H9 (cell line): ENCODE measurements around the gene AURKB. TPM values are rescaled to one million over a fixed set of nuclear protein-coding genes. Genes with fewer than 3 reads are reported as not detected.

Experiments used
- DNase-seq: peaks from one replicate; pipeline ENCODE4 v3.0.0-alpha.2; 2017
- H2AFZ ChIP-seq: one replicate; pipeline ENCODE4 v1.6.1; 2013; ENCODE audit warnings: mild to moderate bottlenecking, low read length, control low read depth, moderate library complexity
- H2AK5ac ChIP-seq: 2 replicates; pipeline ENCODE4 v1.6.1; 2013; ENCODE audit warnings: low read length, control low read depth, mixed read lengths; ENCODE audit not compliant: insufficient read length
- H2BK120ac ChIP-seq: one replicate; pipeline ENCODE4 v1.6.1; 2013; ENCODE audit warnings: low read depth, mild to moderate bottlenecking, low read length, control low read depth, inconsistent platforms; ENCODE audit not compliant: poor library complexity, severe bottlenecking
- H2BK12ac ChIP-seq: 2 replicates; pipeline ENCODE4 v1.6.1; 2013; ENCODE audit warnings: low read length, control low read depth, mixed read lengths, low read depth; ENCODE audit not compliant: insufficient read length
- H2BK15ac ChIP-seq: 2 replicates; pipeline ENCODE4 v1.6.1; 2013; ENCODE audit warnings: low read depth, low read length, control low read depth
- H2BK20ac ChIP-seq: one replicate; pipeline ENCODE4 v1.6.1; 2013; ENCODE audit warnings: low read depth, mild to moderate bottlenecking, low read length, control low read depth, inconsistent platforms; ENCODE audit not compliant: poor library complexity, severe bottlenecking
- H2BK5ac ChIP-seq: 2 replicates; pipeline ENCODE4 v1.6.1; 2013; ENCODE audit warnings: low read length, control low read depth, mixed read lengths; ENCODE audit not compliant: insufficient read length
- H3K14ac ChIP-seq: 2 replicates; pipeline ENCODE4 v1.6.1; 2013; ENCODE audit warnings: low read length, control low read depth; ENCODE audit not compliant: insufficient read depth
- H3K18ac ChIP-seq: 2 replicates; pipeline ENCODE4 v1.6.1; 2013; ENCODE audit warnings: low read depth, mild to moderate bottlenecking, mixed read lengths, low read length, control low read depth; ENCODE audit not compliant: insufficient read length
- H3K23ac ChIP-seq: 2 replicates; pipeline ENCODE4 v1.6.1; 2013; ENCODE audit warnings: low read length, control low read depth, mixed read lengths, low read depth; ENCODE audit not compliant: insufficient read length
- H3K23me2 ChIP-seq: 2 replicates; pipeline ENCODE4 v1.6.1; 2013; ENCODE audit warnings: low read depth, mild to moderate bottlenecking, mixed read lengths, low read length, control low read depth; ENCODE audit not compliant: insufficient read length, poor library complexity, severe bottlenecking
- H3K27ac ChIP-seq: 2 replicates; pipeline ENCODE4 v1.5.1; 2013; ENCODE audit warnings: low read length, control low read depth, mixed read lengths, low read depth; ENCODE audit not compliant: insufficient read length
- H3K27me3 ChIP-seq: 2 replicates; pipeline ENCODE4 v1.6.1; 2013; ENCODE audit warnings: low read length, control low read depth, inconsistent platforms; ENCODE audit not compliant: insufficient read depth
- H3K4ac ChIP-seq: 2 replicates; pipeline ENCODE4 v1.6.1; 2013; ENCODE audit warnings: low read depth, mild to moderate bottlenecking, control low read depth, inconsistent platforms, low read length, moderate library complexity
- H3K4me1 ChIP-seq: 2 replicates; pipeline ENCODE4 v1.6.1; 2013; ENCODE audit warnings: low read length, control low read depth, inconsistent platforms; ENCODE audit not compliant: insufficient read depth
- H3K4me2 ChIP-seq: 2 replicates; pipeline ENCODE4 v1.6.1; 2013; ENCODE audit warnings: low read length, control low read depth, mixed read lengths; ENCODE audit not compliant: insufficient read length, insufficient read depth
- H3K56ac ChIP-seq: 2 replicates; pipeline ENCODE4 v1.6.1; 2013; ENCODE audit warnings: low read depth, mild to moderate bottlenecking, mixed read lengths, low read length, control low read depth; ENCODE audit not compliant: insufficient read length
- H3K79me1 ChIP-seq: 2 replicates; pipeline ENCODE4 v1.6.1; 2013; ENCODE audit warnings: low read depth, mild to moderate bottlenecking, moderate library complexity, low read length, control low read depth, inconsistent platforms; ENCODE audit not compliant: insufficient read depth, poor library complexity, severe bottlenecking
- H3K79me2 ChIP-seq: 2 replicates; pipeline ENCODE4 v1.6.1; 2013; ENCODE audit warnings: low read length, control low read depth, inconsistent platforms; ENCODE audit not compliant: insufficient read depth
- H3K9ac ChIP-seq: 2 replicates; pipeline ENCODE4 v1.6.1; 2013; ENCODE audit warnings: low read length, control low read depth, mixed read lengths; ENCODE audit not compliant: insufficient read length; ENCODE audit errors: extremely low read depth
- H3K9me3 ChIP-seq: one replicate; pipeline ENCODE4 v1.6.1; 2013; ENCODE audit warnings: low read depth, low read length, inconsistent platforms; ENCODE audit not compliant: control insufficient read depth
- H3T11ph ChIP-seq: one replicate; pipeline ENCODE4 v1.6.1; 2013; ENCODE audit warnings: mild to moderate bottlenecking, low read length, control low read depth, inconsistent platforms
- H4K20me1 ChIP-seq: one replicate; pipeline ENCODE4 v1.6.1; 2013; ENCODE audit not compliant: control insufficient read depth, insufficient read length, insufficient read depth
- H4K5ac ChIP-seq: 2 replicates; pipeline ENCODE4 v1.6.1; 2013; ENCODE audit warnings: low read depth, mild to moderate bottlenecking, mixed read lengths, low read length, control low read depth; ENCODE audit not compliant: insufficient read length
- H4K8ac ChIP-seq: replicated peaks from 2 replicates; pipeline ENCODE4 v1.6.1; 2013; ENCODE audit warnings: low read length, control low read depth, mixed read lengths, low read depth; ENCODE audit not compliant: insufficient read length
- H4K91ac ChIP-seq: 2 replicates; pipeline ENCODE4 v1.6.1; 2013; ENCODE audit warnings: low read depth, mild to moderate bottlenecking, moderate library complexity, mixed read lengths, low read length, control low read depth; ENCODE audit not compliant: insufficient read length
- H3K27ac Mint-ChIP-seq, 3 experiments: 2 replicates in 2 of 3; 3 replicates in 1 of 3; pipeline ENCODE4 v1.8.0; 2020 to 2021; ENCODE audit warnings: mixed read lengths in 3 of 3, mild to moderate bottlenecking in 1 of 3, moderate library complexity in 1 of 3
- H3K27me3 Mint-ChIP-seq: 2 replicates; pipeline ENCODE4 v1.8.0; 2021; ENCODE audit warnings: low read depth, mild to moderate bottlenecking, moderate library complexity, mixed read lengths
- H3K36me3 Mint-ChIP-seq, 3 experiments: 2 replicates in 2 of 3; 3 replicates in 1 of 3; pipeline ENCODE4 v1.8.0; 2020 to 2021; ENCODE audit warnings: low read depth in 3 of 3, mixed read lengths in 3 of 3; ENCODE audit not compliant: insufficient read depth in 1 of 3
- H3K4me1 Mint-ChIP-seq, 2 experiments: 2 replicates each; pipeline ENCODE4 v1.8.0; 2020; ENCODE audit warnings: mixed read lengths in 2 of 2
- H3K4me3 Mint-ChIP-seq, 2 experiments: 2 replicates in 1 of 2; 3 replicates in 1 of 2; pipeline ENCODE4 v1.8.0; 2020 to 2021; ENCODE audit warnings: mild to moderate bottlenecking in 2 of 2, mixed read lengths in 2 of 2, moderate library complexity in 1 of 2
- H3K9me3 Mint-ChIP-seq, 2 experiments: 2 replicates in 1 of 2; 3 replicates in 1 of 2; pipeline ENCODE4 v1.8.0; 2020; ENCODE audit warnings: mild to moderate bottlenecking in 2 of 2, mixed read lengths in 2 of 2, moderate library complexity in 1 of 2
- CTCF ChIP-seq: fragments of 200-600 bp; sonication (generic); conservative IDR thresholded peaks from 3 replicates; pipeline ENCODE4 v1.8.0; 2021; ENCODE audit warnings: antibody characterized with exemption, mild to moderate bottlenecking
- WGBS: extraction: QIAGEN DNeasy Blood & Tissue Kit; methylation state at CpG from one replicate; pipeline ENCODE4 v1.1.7; 2013; ENCODE audit warnings: missing lambda C conversion rate, low lambda C conversion rate, mixed read lengths; ENCODE audit not compliant: insufficient read length; ENCODE audit errors: extremely low coverage; 5-methylcytosine and 5-hydroxymethylcytosine counted together
- total RNA-seq: library from RNA; stranded (reverse); gene quantifications from 2 replicates; pipeline ENCODE4 v1.2.1, GENCODE V29; 2021

The AURKB gene
- total RNA-seq, 1 experiment from 2014 or later, result 171 TPM

GRCh38 chr17:8160741-8161221, 49.6 kb downstream of the AURKB start:
- no peak for DNase-seq
- H3K9ac ChIP-seq, result no peak overlapping the region
- no peaks in the 10 kb centered on the region for H3K27me3 Mint-ChIP-seq
- no peak overlapping the region for H3K4me2 ChIP-seq
- H2BK20ac ChIP-seq, result no peak overlapping the region
- no peak overlapping the region for H3K23ac ChIP-seq
- H3K4ac ChIP-seq, result no peak overlapping the region
- H3K4me1 Mint-ChIP-seq, result peaks cover 35 to 39% of the 10 kb centered on the region in 2 experiments
- no peaks in the 10 kb centered on the region for H3K79me1 ChIP-seq
- no CpG with 5 or more reads among the region's 5 CpGs for WGBS
- H3K4me3 Mint-ChIP-seq, result peak overlapping the region; percentile 81 to 86; a peak in 2 of 5 replicates
- peaks cover 3% of the 10 kb centered on the region; the same call in 1 of the 2 replicates for H3K4me1 ChIP-seq
- no peak overlapping the region for H2BK12ac ChIP-seq
- H3K36me3 Mint-ChIP-seq, result peaks cover 10 to 26% (median 22%) of the 10 kb centered on the region in 3 experiments
- no peaks in the 10 kb centered on the region for H4K20me1 ChIP-seq
- H3K79me2 ChIP-seq, result no peaks in the 10 kb centered on the region
- no peaks in the 10 kb centered on the region for H3K9me3 ChIP-seq
- H3K14ac ChIP-seq, result no peak overlapping the region
- no peak overlapping the region for H3K27ac ChIP-seq
- no peaks in the 10 kb centered on the region for H3K9me3 Mint-ChIP-seq
- H2AFZ ChIP-seq, result no peak overlapping the region
- H3K23me2 ChIP-seq, result peaks cover 21% of the 10 kb centered on the region
- no peak overlapping the region for H2AK5ac ChIP-seq
- H3K18ac ChIP-seq, result no peak overlapping the region
- TF ChIP-seq CTCF, result no peak
- H4K5ac ChIP-seq, result no peak overlapping the region
- no peaks in the 10 kb centered on the region for H3K27me3 ChIP-seq
- H3K27ac Mint-ChIP-seq, result no peak overlapping the region; a peak in 1 of 7 replicates
- H2BK5ac ChIP-seq, result no peak overlapping the region
- H3K56ac ChIP-seq, result no peak overlapping the region
- H2BK120ac ChIP-seq, result no peak overlapping the region
- H2BK15ac ChIP-seq, result no peak overlapping the region
- no peak overlapping the region for H3T11ph ChIP-seq
- no peak overlapping the region for H4K91ac ChIP-seq
- H4K8ac ChIP-seq, result no peak overlapping the region
